AG04450 (cell line): ENCODE data around the gene PPP2R5E. TPM values are rescaled to one million over a fixed set of nuclear protein-coding genes. Genes with fewer than 3 reads are reported as not detected.

Source experiments
- CTCF ChIA-PET: fragments of 300-600, 350-600 bp; formaldehyde crosslinking; extraction: SDS; loops from one replicate; lab custom pipeline; 2022; ENCODE audit warnings: antibody characterized with exemption, inconsistent platforms; lab: Charles Lee
- POLR2A ChIA-PET: fragments of 350-600 bp; formaldehyde crosslinking; extraction: SDS; loops from one replicate; lab custom pipeline; 2021; ENCODE audit warnings: antibody characterized with exemption, inconsistent platforms; lab: Yijun Ruan, JAX
- DNase-seq: peaks from one replicate; pipeline ENCODE4 v3.0.0-alpha.2; 2011; ENCODE audit warnings: low read depth, low spot score
- H3K27ac ChIP-seq: one replicate; pipeline ENCODE4 v1.5.1; 2012; ENCODE audit warnings: low read depth, low read length, control low read depth
- H3K27me3 ChIP-seq: one replicate; pipeline ENCODE4 v1.6.0; 2012; ENCODE audit warnings: low read length; ENCODE audit not compliant: control insufficient read depth, insufficient read depth
- H3K4me3 ChIP-seq: 2 replicates; pipeline ENCODE4 v1.5.1; 2011; ENCODE audit warnings: mild to moderate bottlenecking, low read depth, low read length, control low read depth
- H3K9me3 ChIP-seq: 2 replicates; pipeline ENCODE4 v1.5.1; 2012; ENCODE audit warnings: low read length; ENCODE audit not compliant: control insufficient read depth, insufficient read depth
- polyA plus RNA-seq: library from polyadenylated mRNA; depleted of rRNA; stranded (reverse); fragments of >200 nt; gene quantifications from 2 replicates; pipeline ENCODE4 v1.2.3, GENCODE V29; 2011
- TF ChIP-seq, protein P1 (sequence below): IDR thresholded peaks from 2 replicates; pipeline ENCODE4 v1.5.1; 2011; ENCODE audit warnings: low read depth, low read length, control low read depth, inconsistent platforms

PPP2R5E gene
- polyA plus RNA-seq, 1 experiment, result 20.3 TPM

DNA sequence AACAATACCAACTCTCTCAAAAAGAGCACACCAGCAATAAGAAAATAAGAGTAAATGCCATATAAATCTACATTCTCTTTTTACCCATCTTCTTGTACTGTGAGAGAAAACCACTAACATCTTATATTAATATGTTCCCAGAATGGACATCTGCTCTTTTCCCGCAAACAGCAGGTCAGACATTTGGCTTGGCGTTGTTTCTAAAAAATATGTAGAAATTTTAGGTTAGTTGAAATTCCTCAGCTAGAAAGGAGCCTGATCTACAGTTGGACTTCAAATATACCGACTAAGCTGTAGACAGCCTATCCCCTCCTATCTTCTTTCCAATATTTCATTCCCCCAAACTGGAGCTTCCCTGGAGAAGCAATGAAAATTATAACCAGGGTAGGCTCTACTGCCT is 88.7 kb downstream of the PPP2R5E start:
- no peak for DNase-seq
- Histone ChIP-seq H3K27ac (no peak overlapping the region), H3K27me3 (no peaks in the 10 kb centered on the region), H3K9me3 (no peaks in the 10 kb centered on the region), H3K4me3 (no peak overlapping the region)
- TF ChIP-seq, protein P1, sequence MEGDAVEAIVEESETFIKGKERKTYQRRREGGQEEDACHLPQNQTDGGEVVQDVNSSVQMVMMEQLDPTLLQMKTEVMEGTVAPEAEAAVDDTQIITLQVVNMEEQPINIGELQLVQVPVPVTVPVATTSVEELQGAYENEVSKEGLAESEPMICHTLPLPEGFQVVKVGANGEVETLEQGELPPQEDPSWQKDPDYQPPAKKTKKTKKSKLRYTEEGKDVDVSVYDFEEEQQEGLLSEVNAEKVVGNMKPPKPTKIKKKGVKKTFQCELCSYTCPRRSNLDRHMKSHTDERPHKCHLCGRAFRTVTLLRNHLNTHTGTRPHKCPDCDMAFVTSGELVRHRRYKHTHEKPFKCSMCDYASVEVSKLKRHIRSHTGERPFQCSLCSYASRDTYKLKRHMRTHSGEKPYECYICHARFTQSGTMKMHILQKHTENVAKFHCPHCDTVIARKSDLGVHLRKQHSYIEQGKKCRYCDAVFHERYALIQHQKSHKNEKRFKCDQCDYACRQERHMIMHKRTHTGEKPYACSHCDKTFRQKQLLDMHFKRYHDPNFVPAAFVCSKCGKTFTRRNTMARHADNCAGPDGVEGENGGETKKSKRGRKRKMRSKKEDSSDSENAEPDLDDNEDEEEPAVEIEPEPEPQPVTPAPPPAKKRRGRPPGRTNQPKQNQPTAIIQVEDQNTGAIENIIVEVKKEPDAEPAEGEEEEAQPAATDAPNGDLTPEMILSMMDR, result no peak
- ChIA-PET CTCF (interaction anchor here (0.6 to 1.2 kb wide), 2 partner anchors 65 to 90 kb away, joined by 3 to 4 read pairs; no protein-coding TSS in a partner anchor), POLR2A (no interaction called here)

DNA sequence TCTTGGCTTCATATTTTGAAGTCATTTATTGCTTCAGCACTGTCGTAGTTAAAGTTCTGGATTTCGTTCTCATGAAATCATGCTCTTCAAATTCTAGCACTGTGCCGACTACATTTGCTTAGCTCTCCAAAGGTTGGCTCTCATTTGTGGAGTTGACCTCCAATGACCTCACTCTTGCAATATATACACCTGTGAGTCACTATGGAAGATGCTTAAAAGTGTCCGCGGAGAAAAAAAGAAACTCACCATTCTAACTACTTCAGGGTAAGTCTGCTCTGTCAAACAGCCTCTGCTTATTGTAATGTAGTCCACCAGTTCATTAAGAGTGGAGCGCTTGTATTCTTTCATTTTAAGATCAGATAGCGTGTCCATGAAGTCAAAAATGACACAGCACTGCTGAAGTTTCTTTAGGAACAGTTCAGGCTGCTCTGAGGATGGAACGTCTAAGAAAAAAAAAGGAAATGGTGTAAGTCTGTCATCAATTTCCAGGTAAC is 89.7 kb downstream of the PPP2R5E start:
- POLR2A ChIA-PET, result no interaction called here
- TF ChIP-seq, protein P1, result no peak
- DNase-seq, result no peak
- no peaks in the 10 kb centered on the region for H3K9me3 ChIP-seq
- H3K27ac ChIP-seq, result no peak overlapping the region
- H3K4me3 ChIP-seq, result no peak overlapping the region
- CTCF ChIA-PET, result interaction anchor here (1.2 kb wide), 1 partner anchor 91 kb away, joined by 3 read pairs; no protein-coding TSS in a partner anchor
- no peaks in the 10 kb centered on the region for H3K27me3 ChIP-seq

DNA sequence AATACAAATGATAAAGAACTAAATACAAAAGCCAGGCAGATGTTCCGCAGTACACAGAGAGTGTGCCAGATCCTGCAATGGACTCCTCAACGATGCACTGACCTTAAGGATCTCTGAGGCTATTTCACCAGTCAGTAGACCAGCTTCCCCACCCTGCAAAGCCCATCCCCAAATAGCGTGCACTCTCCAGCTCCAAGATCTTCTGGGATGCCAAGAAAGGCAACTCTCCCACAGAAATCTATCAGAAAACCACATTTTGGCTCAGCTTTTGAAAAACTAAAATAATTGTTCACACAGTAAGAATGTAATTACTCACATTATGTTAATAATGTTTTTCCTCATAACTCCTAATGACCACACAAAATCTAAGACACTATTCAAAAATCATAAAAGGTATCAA is 90.4 kb downstream of the PPP2R5E start:
- Histone ChIP-seq H3K27me3 (no peaks in the 10 kb centered on the region), H3K4me3 (no peak overlapping the region), H3K9me3 (no peaks in the 10 kb centered on the region), H3K27ac (no peak overlapping the region)
- TF ChIP-seq, protein P1, result no peak
- no peak for DNase-seq
- ChIA-PET CTCF (no interaction called here), POLR2A (interaction anchor here (0.6 kb wide), 1 partner anchor 35 kb away, joined by 3 read pairs; no protein-coding TSS in a partner anchor)

DNA sequence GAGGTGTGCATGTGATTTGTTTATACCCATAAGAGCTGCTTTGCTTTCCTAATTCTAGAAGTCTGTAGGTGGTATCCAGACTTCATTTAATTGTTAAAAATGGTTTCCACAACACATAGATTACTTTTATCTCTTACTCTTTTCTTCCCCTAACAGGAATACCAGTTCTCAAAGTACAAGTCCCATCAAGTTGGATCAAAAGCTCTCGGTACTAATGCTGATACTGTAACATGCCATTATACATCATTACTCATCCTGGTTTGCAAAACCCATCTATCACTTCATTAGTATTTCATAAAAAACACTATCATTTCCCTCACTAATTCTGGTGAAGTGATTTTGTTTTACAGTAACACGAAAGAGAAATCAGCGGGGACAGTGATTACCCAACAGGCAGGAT is 94.3 kb downstream of the PPP2R5E start:
- ChIA-PET CTCF (no interaction called here), POLR2A (no interaction called here)
- TF ChIP-seq, protein P1, result no peak
- Histone ChIP-seq H3K27me3 (no peaks in the 10 kb centered on the region), H3K27ac (no peak overlapping the region), H3K9me3 (no peaks in the 10 kb centered on the region), H3K4me3 (no peak overlapping the region)
- no peak for DNase-seq

DNA sequence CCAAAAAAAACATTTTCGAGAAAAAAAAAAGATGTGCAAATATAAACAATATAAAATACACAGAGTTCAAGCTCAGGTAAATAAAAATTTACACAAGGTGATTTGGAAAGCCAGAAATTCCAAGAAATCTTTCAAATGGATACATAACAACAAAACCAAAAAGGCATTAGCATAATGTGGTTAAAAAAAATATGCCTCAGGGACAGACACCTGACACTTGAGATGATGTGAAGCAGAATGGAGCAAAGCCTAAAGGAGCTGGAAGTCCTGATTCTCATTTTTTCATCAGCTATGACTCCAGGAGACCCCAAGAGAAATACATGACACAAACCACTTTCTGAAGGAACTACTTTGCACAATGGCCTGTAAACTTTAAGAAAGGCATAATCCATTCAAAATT is 98.6 kb downstream of the PPP2R5E start:
- CTCF ChIA-PET, result interaction anchor here (1.0 kb wide), 1 partner anchor 55 kb away, joined by 3 read pairs; no protein-coding TSS in a partner anchor
- TF ChIP-seq, protein P1, result no peak

More for the DNA sequence above, 98.6 kb downstream of the PPP2R5E start:
- Histone ChIP-seq H3K27ac (no peak overlapping the region), H3K4me3 (no peak overlapping the region), H3K9me3 (no peaks in the 10 kb centered on the region; the same call in 1 of the 2 replicates), H3K27me3 (no peaks in the 10 kb centered on the region)
- POLR2A ChIA-PET, result no interaction called here
- DNase-seq, result no peak
